8988T (cell line): ENCODE results near the gene CFAP20.

Source experiments
- DNase-seq: peaks from one replicate; pipeline ENCODE4 v3.0.0; 2011

The CFAP20 gene

GRCh38 chr16:58123896-58124600 is 5.1 kb downstream of the CFAP20 start:
- DNase-seq = no peak

- no peak for DNase-seq
These were observed 8.0 kb downstream of the CFAP20 start for GRCh38 chr16:58121132-58121531.

GRCh38 chr16:58120234-58120633 is 8.9 kb downstream of the CFAP20 start:
- no peak for DNase-seq

GRCh38 chr16:58119509-58119845 is 9.7 kb downstream of the CFAP20 start:
- DNase-seq = no peak

- DNase-seq = no peak
These were observed 10.2 kb downstream of the CFAP20 start for GRCh38 chr16:58118801-58119508.

GRCh38 chr16:58116529-58116928 is 12.7 kb downstream of the CFAP20 start:
- no peak for DNase-seq

GRCh38 chr16:58116081-58116480 is 13.1 kb downstream of the CFAP20 start:
- DNase-seq = no peak

GRCh38 chr16:58114827-58115825 is 14.1 kb downstream of the CFAP20 start:
- DNase-seq = no peak

- no peak for DNase-seq
These were observed 17.9 kb downstream of the CFAP20 start for GRCh38 chr16:58111302-58111627.

GRCh38 chr16:58110571-58111301 is 18.4 kb downstream of the CFAP20 start:
- no peak for DNase-seq

GRCh38 chr16:58109881-58110280 is 19.3 kb downstream of the CFAP20 start:
- DNase-seq = no peak

- DNase-seq = no peak
These were observed 19.9 kb downstream of the CFAP20 start for GRCh38 chr16:58109330-58109729.

- DNase-seq = no peak
These were observed 21.5 kb downstream of the CFAP20 start for GRCh38 chr16:58107709-58108108.

GRCh38 chr16:58107228-58107627 is 22.0 kb downstream of the CFAP20 start:
- no peak for DNase-seq

GRCh38 chr16:58105631-58106030 is 23.6 kb downstream of the CFAP20 start:
- DNase-seq = no peak

GRCh38 chr16:58102665-58103392 is 26.4 kb downstream of the CFAP20 start:
- DNase-seq = no peak

- no peak for DNase-seq
These were observed 29.3 kb downstream of the CFAP20 start for GRCh38 chr16:58099956-58100300.

GRCh38 chr16:58099097-58099955 is 29.9 kb downstream of the CFAP20 start:
- no peak for DNase-seq

- no peak for DNase-seq
These were observed 30.7 kb downstream of the CFAP20 start for GRCh38 chr16:58098207-58099096.

- DNase-seq = no peak
These were observed 32.9 kb downstream of the CFAP20 start for GRCh38 chr16:58096249-58096648.
